NCI-H345 (cell line): ENCODE results near the gene CDC14A.
"Not testable (repeated sequence)": the region's sequence is repeated elsewhere in the genome, so short reads cannot be mapped to it uniquely, and the experiment has no call there.

Experiments used
- DNase-seq: peaks from one replicate; lab custom pipeline; 2025; lab: John Stamatoyannopoulos, UW

Gene CDC14A

DNA sequence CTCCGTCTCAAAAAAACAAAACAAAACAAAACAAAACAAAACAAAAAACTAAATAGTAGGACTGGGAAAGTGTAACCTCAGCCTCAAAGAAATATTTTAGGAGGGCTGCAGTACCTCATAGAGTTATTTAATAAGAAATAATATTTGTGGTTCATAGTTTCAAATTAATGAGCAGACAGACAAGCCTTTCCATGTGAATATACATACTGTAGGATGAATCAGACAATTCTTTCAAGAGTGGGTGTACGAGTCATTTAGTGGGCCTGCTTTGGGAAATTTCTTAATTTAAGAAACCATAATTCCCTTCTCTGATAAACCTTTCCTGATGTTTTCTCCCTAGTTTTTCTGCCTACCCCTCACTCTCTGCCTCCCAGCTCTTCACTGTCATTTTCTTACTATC, 52.5 kb downstream of the CDC14A start:
- DNase-seq: no peak

GRCh38 chr1:100405902-100406301, 53.6 kb downstream of the CDC14A start:
- DNase-seq: not testable (repeated sequence)

DNA sequence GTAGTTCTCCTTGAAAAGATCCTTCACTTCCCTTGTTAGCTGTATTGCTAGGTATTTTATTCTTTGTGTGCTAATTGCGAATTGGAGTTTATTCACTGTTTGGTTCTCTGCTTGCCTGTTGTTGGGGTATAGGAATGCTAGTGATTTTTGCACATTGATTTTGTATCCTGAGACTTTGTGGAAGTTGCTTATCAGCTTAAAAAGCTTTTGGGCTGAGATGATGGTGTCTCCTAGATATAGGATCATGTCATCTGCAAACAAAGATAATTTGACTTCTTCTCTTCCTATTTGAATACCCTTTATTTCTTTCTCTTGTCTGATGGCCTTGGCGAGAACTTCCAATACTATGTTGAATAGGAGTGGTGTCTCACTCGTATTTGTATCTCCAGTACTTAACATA, 55.1 kb downstream of the CDC14A start:
- DNase-seq: not testable (repeated sequence)

GRCh38 chr1:100411019-100411418, 58.7 kb downstream of the CDC14A start:
- no peak for DNase-seq

DNA sequence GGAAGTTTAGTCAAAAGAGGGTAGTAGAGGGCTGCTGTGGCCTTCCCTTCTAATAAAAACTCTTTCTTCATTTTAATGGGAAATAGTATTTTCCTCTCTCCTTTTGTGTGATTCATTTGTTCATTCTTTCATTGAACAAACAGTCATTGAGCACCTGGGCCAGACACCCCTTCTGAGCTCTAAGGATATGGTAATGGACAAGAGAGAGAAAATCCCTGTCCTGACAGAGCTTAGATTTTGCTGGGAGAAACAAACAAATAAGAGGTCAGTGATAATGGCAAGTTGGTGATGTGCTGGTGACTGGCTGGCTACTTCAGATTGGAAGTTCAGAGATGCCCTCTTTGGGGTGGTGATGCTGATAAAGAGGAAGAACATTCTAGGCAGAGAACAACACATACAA, 59.3 kb downstream of the CDC14A start:
- no peak for DNase-seq

DNA sequence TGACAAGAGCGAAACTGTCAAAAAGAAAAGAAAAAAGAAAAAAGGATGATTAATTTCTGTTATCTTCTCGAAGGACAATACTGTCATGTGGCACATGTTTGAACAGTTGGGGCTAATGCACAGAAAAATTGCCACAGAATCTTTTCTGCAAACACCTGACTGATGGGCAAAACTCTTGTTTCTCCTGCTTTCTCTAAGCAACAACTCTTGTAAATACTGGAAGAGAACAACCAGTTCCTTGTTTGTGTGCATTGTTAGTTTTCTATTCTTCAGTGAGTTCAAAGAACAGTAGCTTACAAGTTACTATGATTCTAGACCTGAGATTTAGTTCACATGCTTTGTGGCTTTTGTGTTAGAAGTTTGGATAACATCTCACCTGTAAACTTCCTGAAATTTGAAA, 60.7 kb downstream of the CDC14A start:
- no peak for DNase-seq

DNA sequence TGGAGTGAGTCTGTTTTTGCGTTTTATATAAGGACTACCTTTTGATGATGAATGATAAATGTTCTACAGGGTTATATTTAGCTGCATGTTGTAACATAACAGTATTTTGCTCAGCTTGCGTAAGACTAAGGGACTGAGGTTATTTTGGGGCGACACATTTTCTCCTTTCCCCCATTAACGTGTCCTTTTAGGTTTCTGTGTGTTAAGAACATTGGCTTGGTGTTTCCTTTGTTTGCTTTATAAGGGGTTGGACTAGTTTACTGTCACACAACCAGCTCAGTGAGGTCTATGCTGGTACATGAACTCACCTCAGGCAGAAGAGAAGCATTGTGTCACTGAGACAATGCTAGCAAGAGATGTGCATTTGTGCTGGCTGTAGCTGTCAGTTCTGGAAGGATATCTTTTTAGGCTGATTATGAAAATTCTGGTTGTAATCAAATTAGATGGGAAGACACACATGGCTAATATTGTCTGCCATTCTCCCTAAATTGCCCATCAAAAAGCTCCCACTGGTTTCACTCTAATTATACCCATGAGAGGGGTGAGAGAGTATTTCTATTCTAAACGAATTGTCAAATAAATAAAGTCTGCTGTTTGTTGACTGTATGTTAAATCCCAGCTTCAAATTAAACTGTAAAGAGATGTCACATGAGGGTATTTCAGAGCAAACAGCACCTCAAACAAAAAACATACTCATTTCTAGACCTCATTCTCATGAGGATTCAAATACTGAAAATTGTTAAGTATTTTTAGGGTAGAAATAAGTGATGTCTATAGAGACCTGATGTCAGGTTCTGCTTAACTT, 62.6 kb downstream of the CDC14A start:
- DNase-seq: no peak

DNA sequence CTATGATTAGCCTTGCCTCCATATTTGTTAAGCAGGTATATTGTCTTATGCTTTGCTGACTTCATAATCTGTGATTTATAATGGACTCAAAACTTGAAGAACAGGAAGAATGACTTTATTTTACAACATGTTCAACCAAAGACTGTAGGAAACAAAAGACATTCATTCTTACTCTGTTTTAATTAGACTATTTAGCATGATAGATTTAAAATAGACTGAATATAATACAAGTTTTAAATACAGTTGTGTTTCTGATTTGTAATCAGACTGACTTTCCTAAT, 63.1 kb downstream of the CDC14A start:
- no peak for DNase-seq

GRCh38 chr1:100419072-100419471, 66.8 kb downstream of the CDC14A start:
- no peak for DNase-seq

GRCh38 chr1:100422065-100422464, 69.8 kb downstream of the CDC14A start:
- no peak for DNase-seq

DNA sequence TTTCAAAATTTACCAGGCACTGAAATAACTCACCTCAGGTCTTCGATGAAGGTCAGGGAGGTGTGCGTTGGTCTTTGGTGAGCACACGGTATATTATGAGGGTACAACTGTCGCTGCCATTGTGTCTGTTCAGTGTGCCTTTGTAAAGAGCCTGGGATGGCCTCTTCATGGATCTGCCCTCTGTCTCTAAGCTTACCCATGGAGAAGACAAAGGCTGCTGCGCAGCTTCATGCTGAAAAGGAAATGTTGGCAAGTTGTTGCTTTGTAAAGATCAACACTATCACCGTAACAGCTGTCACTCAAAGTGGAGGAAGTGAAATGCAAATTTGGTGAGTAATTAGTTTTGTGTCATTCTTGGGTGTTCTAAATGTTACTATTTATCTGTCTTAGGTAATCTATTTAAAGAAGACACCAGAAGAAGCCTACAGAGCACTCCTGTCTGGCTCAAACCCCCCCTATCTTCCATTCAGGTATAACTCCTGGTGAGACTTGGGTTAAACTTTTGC, 71.6 kb downstream of the CDC14A start:
- DNase-seq: no peak

- DNase-seq: no peak
Observed at GRCh38 chr1:100428160-100428559, 75.9 kb downstream of the CDC14A start.

- DNase-seq: peak; percentile 15
Observed at GRCh38 chr1:100430325-100430756, 78.0 kb downstream of the CDC14A start.

DNA sequence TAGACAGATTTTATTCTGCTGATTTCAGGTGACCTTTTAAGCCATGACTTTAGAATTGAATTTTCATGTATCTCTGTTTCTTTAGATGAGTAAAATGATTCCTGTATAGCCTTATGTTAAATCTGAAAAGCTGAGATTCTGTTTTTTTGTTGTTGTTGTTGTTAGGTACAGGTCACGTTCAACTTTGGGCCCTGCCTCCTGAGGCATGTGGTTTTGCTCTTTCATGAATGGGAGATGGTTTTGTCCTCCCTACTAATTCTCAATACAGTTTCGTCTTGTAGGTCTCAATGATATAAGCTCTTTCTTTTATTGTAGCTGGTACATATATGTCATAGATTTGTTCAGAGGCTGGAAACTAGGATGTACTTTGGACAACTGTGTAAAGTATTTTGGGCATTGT, 79.6 kb downstream of the CDC14A start:
- no peak for DNase-seq

DNA sequence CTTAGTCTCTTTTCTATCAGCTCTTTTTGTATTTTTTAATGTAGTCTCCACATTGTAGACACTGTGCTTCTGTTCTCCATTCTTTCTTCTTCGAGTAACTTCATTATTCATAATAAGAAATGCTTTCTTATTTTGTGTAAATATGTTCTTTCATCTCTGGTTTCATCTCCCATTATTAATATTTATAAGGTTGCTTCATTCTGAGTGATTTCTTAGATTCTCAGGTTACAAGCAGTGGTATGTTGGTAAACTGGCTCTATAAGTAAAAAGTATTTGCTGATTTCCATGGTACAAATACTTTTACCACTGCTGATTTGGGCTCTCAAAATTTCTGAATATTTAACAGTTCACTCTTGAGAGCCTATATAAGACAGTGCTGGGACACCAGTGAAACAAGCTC, 81.3 kb downstream of the CDC14A start:
- no peak for DNase-seq

DNA sequence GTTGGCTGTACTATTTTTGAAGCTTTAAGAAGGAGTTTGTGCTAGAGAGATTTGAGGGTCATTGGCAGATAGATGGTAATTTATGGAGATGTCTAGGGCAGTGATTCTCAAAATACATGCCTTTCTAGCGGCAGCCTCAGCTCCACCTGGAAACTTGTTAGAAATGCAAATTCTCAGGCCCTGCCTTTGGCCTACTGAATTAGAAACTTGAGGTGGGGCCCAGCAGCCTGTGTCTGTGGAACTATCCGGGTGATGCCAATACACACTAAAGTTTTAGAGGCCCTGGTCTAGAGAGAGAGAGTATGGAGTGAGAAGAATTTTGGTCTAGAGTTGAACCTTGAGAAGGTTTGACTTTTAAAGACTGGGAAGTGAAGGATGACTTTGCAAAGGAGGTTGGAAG, 82.5 kb downstream of the CDC14A start:
- DNase-seq: no peak

DNA sequence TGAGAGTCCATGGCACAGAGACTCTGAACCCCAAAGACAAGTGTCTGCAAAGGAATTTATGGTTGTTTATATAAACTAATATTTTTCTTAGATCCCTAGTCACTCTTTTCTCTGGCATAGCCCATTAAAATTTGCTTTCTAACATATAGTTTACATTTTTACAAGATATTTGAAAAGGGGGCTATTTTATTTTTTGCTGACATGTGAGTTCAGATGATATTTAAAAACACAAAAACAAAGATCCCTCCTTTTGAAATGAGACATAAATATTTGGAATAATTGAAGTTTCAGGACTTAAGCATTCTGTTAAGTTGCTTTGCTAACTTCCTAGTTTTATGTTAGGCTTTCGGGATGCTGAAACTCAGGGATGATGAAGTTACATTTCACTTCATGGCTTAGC, 86.1 kb downstream of the CDC14A start:
- DNase-seq: no peak

DNA sequence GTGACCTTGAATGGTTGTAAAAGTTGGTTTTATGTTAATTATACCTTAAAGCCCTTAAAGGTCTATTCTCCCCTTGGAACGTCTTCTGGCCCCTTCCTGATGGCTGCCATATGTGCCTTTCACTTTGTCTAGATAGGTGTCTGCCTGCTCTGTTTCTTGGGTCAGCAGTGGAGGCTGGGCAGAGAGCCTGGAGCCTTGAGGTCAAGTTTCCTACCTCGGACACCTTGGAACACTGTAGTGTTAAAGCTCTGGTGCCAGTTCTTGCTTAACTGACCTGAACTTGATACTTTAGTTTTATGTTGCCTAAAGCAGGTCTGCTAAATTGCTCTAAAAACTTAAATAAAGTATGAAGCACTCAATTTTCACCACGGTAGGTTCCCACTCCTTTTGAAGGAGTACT, 86.5 kb downstream of the CDC14A start:
- no peak for DNase-seq

DNA sequence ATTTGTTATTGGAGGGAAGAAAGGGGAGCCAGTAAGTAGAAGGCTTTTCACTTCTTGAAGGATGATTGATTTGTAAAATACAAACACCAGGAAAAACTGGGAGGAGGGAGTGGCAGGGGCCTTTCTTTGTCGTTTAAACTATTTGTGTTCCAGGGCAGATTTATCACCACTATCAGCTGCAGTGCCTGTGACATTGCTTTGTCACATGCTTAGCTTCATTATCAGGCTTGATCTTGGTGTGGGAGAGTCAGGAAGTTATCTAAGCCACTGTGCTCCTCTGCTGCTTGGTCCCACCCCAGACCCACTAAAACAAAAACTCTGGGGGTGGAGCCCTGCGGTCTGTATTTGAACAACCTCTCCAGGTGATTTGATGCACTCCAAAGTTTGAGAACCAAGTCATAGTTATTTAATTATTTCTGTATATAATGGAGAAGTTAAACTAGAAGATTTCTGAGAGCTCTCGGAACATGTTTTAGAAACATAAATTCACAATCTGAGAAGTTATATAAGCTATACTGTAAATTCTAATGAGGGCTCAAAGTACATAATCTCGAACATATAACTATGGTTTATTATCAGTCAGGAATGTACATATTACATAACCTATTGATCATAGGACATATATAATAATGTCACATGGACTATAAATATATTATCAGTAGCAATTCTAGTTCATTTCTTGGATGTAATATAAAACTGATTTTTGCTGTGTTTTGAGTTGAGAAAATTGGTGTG, 87.9 kb downstream of the CDC14A start:
- DNase-seq: no peak

GRCh38 chr1:100441146-100441545, 88.8 kb downstream of the CDC14A start:
- DNase-seq: no peak

DNA sequence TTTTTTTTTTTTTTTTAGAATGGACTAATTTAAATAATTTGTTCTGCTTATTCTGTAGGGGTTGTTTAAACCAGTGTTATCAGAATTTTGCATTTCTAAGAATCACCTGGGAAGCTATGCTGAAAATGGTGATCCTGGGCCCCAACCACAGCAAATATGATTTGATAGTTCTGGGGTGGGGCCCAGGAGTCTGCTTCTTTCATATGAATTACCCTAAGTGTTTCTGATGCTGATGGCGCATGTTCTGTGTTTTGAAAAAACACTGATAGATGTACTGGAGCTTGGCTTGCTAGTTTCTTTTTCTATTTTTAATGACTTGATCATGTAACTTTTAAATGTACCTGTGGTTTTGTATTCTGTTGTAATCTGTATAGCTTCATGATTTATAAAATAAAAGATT, 89.3 kb downstream of the CDC14A start:
- DNase-seq: no peak

DNA sequence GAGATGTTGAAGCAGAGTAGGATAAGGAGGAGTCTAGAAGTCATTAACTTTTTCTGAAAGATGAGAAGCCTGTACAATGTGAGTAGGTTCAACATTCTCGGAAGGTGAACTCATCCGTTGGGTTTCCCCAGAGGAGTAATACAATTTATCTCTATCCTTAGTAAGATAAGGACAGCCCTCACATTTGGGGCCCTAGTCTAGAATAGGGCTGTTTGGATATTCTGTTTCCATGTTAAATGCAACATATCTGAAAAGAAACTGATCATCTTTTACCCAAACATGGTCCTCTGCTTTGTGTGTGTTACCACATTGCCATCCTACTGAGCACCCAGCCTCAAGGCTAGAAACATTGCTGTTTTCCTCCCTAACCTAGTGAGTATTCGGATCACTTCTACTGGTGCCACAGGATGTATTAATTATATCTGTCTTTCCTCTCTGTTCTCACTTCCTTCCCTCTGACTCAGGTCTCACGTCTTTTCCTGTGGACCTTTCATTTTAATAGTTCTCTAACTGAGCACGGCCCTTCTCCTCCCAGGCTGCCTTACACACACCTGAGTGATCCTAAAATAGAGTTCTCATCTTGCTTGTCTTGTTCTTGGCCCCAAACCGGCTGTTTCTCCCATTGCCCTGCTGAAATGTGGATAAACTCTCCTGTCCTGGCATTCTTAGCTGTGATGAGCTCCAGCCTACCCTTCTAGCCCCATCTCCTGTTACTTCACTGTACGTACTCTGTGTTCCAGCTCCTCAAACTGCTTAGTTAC, 91.7 kb downstream of the CDC14A start:
- no peak for DNase-seq

- no peak for DNase-seq
Observed at GRCh38 chr1:100445565-100445964, 93.3 kb downstream of the CDC14A start.
